Tibial nerve (tissue), 4 donors: ENCODE data around the gene GART. TPM values are rescaled to one million over a fixed set of nuclear protein-coding genes. Genes with fewer than 3 reads are reported as not detected.

Experiments used
- DNase-seq, 2 donors: peaks; one replicate each; pipeline ENCODE4 v3.0.0-alpha.2; 2019; ENCODE audit warnings: low spot score in 2 of 2
- H3K27ac ChIP-seq, 4 donors: fragments of 200-600 bp; sonication (generic) in 3 of 4; one replicate each; pipeline ENCODE4 v1.5.1; 2017 to 2019; ENCODE audit warnings: mild to moderate bottlenecking in 1 of 4
- H3K27me3 ChIP-seq, 2 donors: fragments of 200-600 bp; sonication (generic) in 1 of 2; one replicate each; pipeline versions ENCODE4 v1.5.1 to v1.6.0; 2017 to 2019
- H3K36me3 ChIP-seq, 3 donors: fragments of 200-600 bp; sonication (generic); one replicate each; pipeline ENCODE4 v1.5.1; 2018 to 2019
- H3K4me1 ChIP-seq, 4 donors: fragments of 200-600 bp; sonication (generic) in 3 of 4; one replicate each; pipeline ENCODE4 v1.5.1; 2017 to 2019
- H3K4me3 ChIP-seq, 4 donors: fragments of 200-600 bp; sonication (generic) in 3 of 4; one replicate each; pipeline ENCODE4 v1.5.1; 2017 to 2019; ENCODE audit warnings: mild to moderate bottlenecking in 1 of 4, moderate library complexity in 1 of 4
- H3K9me3 ChIP-seq, 4 donors: fragments of 200-600 bp; sonication (generic) in 3 of 4; one replicate each; pipeline ENCODE4 v1.5.1; 2017 to 2019
- CTCF ChIP-seq, 5 experiments: fragments of 200-600 bp in 3 of 5; fragments of 450-650 bp in 2 of 5; sonication (generic) in 3 of 5; IDR thresholded peaks; one replicate each; pipeline ENCODE4 v1.5.1; 2016 to 2019; ENCODE audit warnings: antibody characterized with exemption in 5 of 5, mild to moderate bottlenecking in 3 of 5, moderate library complexity in 2 of 5
- EP300 ChIP-seq, 2 donors: sonication (generic); formaldehyde crosslinking; IDR thresholded peaks; one replicate each; pipeline ENCODE4 v1.6.1; 2017; ENCODE audit warnings: antibody characterized with exemption in 2 of 2, mild to moderate bottlenecking in 1 of 2
- POLR2A ChIP-seq, 2 donors: fragments of 450-650 bp; IDR thresholded peaks; one replicate each; pipeline ENCODE4 v1.6.1; 2017; ENCODE audit warnings: antibody characterized with exemption in 2 of 2, mild to moderate bottlenecking in 2 of 2, moderate library complexity in 2 of 2
- WGBS, 2 donors: methylation state at CpG; one replicate each; pipeline ENCODE4 v1.1.5; 2018; 5-methylcytosine and 5-hydroxymethylcytosine counted together
- total RNA-seq, 4 donors: library from RNA; depleted of rRNA; stranded (reverse); fragments of >200 nt; gene quantifications; one replicate each; pipeline ENCODE4 v1.1.0, GENCODE V29; 2016

The GART gene
- total RNA-seq, 4 donors from 2014 or later: 73.5 to 141 (median 106) TPM

GRCh38 chr21:33492571-33492970 is 49.3 kb downstream of the GART start:
- no peaks in the 10 kb centered on the region for H3K36me3 ChIP-seq
- no peaks in the 10 kb centered on the region for H3K9me3 ChIP-seq
- TF ChIP-seq EP300 (IDR thresholded peaks at IDR 0.05) (no peak), POLR2A (IDR thresholded peaks at IDR 0.05) (no peak), CTCF (IDR thresholded peaks at IDR 0.05) (no peak)
- WGBS, 2 donors: 61 to 62% methylated on average over 2 of the region's 2 CpGs
- peaks cover 0 to 12% (median 0%) of the 10 kb centered on the region in 4 donors for H3K4me1 ChIP-seq
- no peaks in the 10 kb centered on the region for H3K27me3 ChIP-seq
- H3K27ac ChIP-seq: no peak overlapping the region
- DNase-seq: peak in 1 of 2 donors; percentile 14
- H3K4me3 ChIP-seq: no peak overlapping the region

DNA sequence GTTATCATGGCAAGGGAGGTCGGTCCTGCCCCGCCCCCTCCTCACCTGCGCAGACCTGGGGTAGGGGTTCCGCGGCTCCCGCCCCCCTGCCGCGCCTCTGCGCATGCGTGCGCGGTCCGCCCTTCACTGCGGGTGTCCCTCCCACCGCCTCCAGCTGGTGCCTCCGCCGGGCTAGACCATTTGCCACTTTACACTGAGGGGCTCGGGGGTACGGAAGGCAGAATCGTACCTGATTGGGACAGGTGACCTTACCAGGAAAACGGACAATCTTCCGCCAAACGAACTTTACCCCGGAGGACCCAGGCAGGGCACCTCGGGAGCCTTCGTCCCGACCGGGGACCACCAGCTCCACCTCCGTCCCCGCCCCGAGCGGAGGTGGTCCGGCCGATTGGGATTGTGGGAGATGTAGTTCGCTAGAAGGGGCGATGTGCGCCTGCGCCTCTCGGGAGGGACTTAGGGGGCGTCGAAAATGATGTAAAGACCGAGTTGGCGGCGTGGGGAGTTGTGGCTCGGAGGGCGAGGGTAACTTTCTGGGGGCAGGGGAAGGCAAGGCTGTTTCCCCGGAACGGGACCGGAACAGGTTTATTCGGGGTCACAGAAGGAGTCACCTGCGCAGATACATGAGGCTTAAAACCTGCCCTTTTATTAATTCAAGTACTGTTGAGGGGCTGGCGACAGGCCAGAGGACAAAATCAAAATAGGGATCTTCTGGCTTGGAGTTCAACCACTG is 50.4 kb downstream of the GART start, which contains the start of gene DNAJC28:
Gene DNAJC28, minus strand, starts transcription at position 344 of the 730 bp plus-strand sequence. CDS start 2,323 bp downstream, outside the sequence.
- peak; percentile 77 to 87 for DNase-seq
- Histone ChIP-seq H3K4me3 (peak within 1 kb of the TSS; percentile 53 to 76 (median 66)), H3K27ac (peak within 1 kb of the TSS; percentile 72 to 88 (median 82)), H3K36me3 (no peaks in the 10 kb centered on the region), H3K9me3 (no peaks in the 10 kb centered on the region), H3K4me1 (peaks cover 0 to 12% (median 0%) of the 10 kb centered on the region in 4 donors), H3K27me3 (no peaks in the 10 kb centered on the region)
- 1% methylated on average over 41 to 48 of the region's 52 CpGs for WGBS, 2 donors
- TF ChIP-seq CTCF (IDR thresholded peaks at IDR 0.05): peak in 1 of 5 experiments; percentile 12
- TF ChIP-seq EP300 (IDR thresholded peaks at IDR 0.05): peak; percentile 60 to 78
- no peak for TF ChIP-seq POLR2A (IDR thresholded peaks at IDR 0.05)

GRCh38 chr21:33490991-33491372 is 50.9 kb downstream of the GART start:
- Histone ChIP-seq H3K36me3 (no peaks in the 10 kb centered on the region), H3K9me3 (no peaks in the 10 kb centered on the region), H3K4me3 (peak overlapping the region; percentile 53 to 76 (median 66)), H3K27me3 (no peaks in the 10 kb centered on the region), H3K27ac (peak overlapping the region; percentile 72 to 88 (median 82)), H3K4me1 (peaks cover 0 to 12% (median 0%) of the 10 kb centered on the region in 4 donors)
- DNase-seq: no peak
- no peak for TF ChIP-seq POLR2A (IDR thresholded peaks at IDR 0.05)
- TF ChIP-seq EP300 (IDR thresholded peaks at IDR 0.05): no peak
- no peak for TF ChIP-seq CTCF (IDR thresholded peaks at IDR 0.05)
- 17 to 19% methylated on average over 12 of the region's 12 CpGs for WGBS, 2 donors

GRCh38 chr21:33488936-33489335 is 53.0 kb downstream of the GART start:
- DNase-seq: no peak
- WGBS, 2 donors: 88 to 94% methylated on average over 4 of the region's 4 CpGs

More at GRCh38 chr21:33488936-33489335, 53.0 kb downstream of the GART start:
- Histone ChIP-seq H3K36me3 (no peaks in the 10 kb centered on the region), H3K4me1 (peaks cover 0 to 12% (median 0%) of the 10 kb centered on the region in 4 donors), H3K4me3 (no peak overlapping the region), H3K9me3 (no peaks in the 10 kb centered on the region), H3K27ac (no peak overlapping the region), H3K27me3 (no peaks in the 10 kb centered on the region)
- TF ChIP-seq CTCF (IDR thresholded peaks at IDR 0.05): no peak
- TF ChIP-seq POLR2A (IDR thresholded peaks at IDR 0.05): no peak
- no peak for TF ChIP-seq EP300 (IDR thresholded peaks at IDR 0.05)
